PC-9 (cell line): ENCODE data around the gene MMP2.

Experiments used
- EZH2 ChIP-seq: fragments of 200-600 bp; sonication (generic); IDR thresholded peaks from 2 replicates; pipeline ENCODE4 v1.8.0; 2017; ENCODE audit warnings: antibody characterized with exemption, low read depth
- TF ChIP-seq, protein P1 (sequence below): fragments of 200-600 bp; sonication (generic); conservative IDR thresholded peaks from 2 replicates; pipeline ENCODE4 v1.6.1; 2017; ENCODE audit warnings: mixed run types, antibody characterized with exemption, mild to moderate bottlenecking, moderate library complexity

DNA sequence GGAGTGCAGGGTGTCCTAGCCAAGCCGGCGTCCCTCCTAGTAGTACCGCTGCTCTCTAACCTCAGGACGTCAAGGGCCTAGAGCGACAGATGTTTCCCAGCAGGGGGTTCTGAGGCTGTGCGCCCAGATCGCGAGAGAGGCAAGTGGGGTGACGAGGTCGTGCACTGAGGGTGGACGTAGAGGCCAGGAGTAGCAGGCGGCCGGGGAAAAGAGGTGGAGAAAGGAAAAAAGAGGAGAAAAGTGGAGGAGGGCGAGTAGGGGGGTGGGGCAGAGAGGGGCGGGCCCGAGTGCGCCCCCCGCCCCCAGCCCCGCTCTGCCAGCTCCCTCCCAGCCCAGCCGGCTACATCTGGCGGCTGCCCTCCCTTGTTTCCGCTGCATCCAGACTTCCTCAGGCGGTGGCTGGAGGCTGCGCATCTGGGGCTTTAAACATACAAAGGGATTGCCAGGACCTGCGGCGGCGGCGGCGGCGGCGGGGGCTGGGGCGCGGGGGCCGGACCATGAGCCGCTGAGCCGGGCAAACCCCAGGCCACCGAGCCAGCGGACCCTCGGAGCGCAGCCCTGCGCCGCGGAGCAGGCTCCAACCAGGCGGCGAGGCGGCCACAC is at the start of gene MMP2:
- TF ChIP-seq, protein P1, sequence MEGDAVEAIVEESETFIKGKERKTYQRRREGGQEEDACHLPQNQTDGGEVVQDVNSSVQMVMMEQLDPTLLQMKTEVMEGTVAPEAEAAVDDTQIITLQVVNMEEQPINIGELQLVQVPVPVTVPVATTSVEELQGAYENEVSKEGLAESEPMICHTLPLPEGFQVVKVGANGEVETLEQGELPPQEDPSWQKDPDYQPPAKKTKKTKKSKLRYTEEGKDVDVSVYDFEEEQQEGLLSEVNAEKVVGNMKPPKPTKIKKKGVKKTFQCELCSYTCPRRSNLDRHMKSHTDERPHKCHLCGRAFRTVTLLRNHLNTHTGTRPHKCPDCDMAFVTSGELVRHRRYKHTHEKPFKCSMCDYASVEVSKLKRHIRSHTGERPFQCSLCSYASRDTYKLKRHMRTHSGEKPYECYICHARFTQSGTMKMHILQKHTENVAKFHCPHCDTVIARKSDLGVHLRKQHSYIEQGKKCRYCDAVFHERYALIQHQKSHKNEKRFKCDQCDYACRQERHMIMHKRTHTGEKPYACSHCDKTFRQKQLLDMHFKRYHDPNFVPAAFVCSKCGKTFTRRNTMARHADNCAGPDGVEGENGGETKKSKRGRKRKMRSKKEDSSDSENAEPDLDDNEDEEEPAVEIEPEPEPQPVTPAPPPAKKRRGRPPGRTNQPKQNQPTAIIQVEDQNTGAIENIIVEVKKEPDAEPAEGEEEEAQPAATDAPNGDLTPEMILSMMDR = no peak
- TF ChIP-seq EZH2 = no peak
